ENCODE measurements around the gene TTC28. TPM values are rescaled to one million over a fixed set of nuclear protein-coding genes. Genes with fewer than 3 reads are reported as not detected.

The TTC28 gene
- total RNA-seq, 2 donors from 2014 or later = 8.8 to 12.0 TPM

- ATAC-seq (no peak), DNase-seq (no peak)
- intact Hi-C loops (cut with DNase I, micrococcal nuclease) = no loop called here
These were observed 666.7 kb downstream of the TTC28 start for GRCh38 chr22:28012832-28013460.

GRCh38 chr22:28009272-28009827 lies 670.3 kb downstream of the TTC28 start:
- intact Hi-C loops (cut with DNase I, micrococcal nuclease) = loop anchor here in 1 of 2 donors (2.0 to 10.0 kb wide), 2 partner anchors 123 to 1255 kb away; no protein-coding TSS in a partner anchor
- peak; percentile 54 to 79 for DNase-seq
- ATAC-seq = peak; percentile 91

- intact Hi-C loops (cut with DNase I, micrococcal nuclease) = loop anchor here in 1 of 2 donors (2.0 to 10.0 kb wide), 2 partner anchors 122 to 1254 kb away; no protein-coding TSS in a partner anchor
- no peak for ATAC-seq
- DNase-seq = no peak
These were observed 671.0 kb downstream of the TTC28 start for GRCh38 chr22:28008649-28009048.

- DNase-seq (no peak), ATAC-seq (no peak)
- intact Hi-C loops (cut with DNase I, micrococcal nuclease) = loop anchor here in 1 of 2 donors (2.0 to 10.0 kb wide), 2 partner anchors 121 to 1253 kb away; no protein-coding TSS in a partner anchor
These were observed 671.6 kb downstream of the TTC28 start for GRCh38 chr22:28008056-28008455.

GRCh38 chr22:28006271-28006670 lies 673.4 kb downstream of the TTC28 start:
- DNase-seq = no peak
- intact Hi-C loops (cut with DNase I, micrococcal nuclease) = loop anchor here in 1 of 2 donors (10.0 kb wide), 1 partner anchor 1251 kb away; no protein-coding TSS in a partner anchor
- ATAC-seq = no peak

GRCh38 chr22:28005513-28005912 lies 674.1 kb downstream of the TTC28 start:
- ATAC-seq = no peak
- no peak for DNase-seq
- intact Hi-C loops (cut with DNase I, micrococcal nuclease) = loop anchor here in 1 of 2 donors (10.0 kb wide), 1 partner anchor 1251 kb away; no protein-coding TSS in a partner anchor

- intact Hi-C loops (cut with DNase I, micrococcal nuclease) = loop anchor here in 1 of 2 donors (10.0 kb wide), 1 partner anchor 1249 kb away; no protein-coding TSS in a partner anchor
- no peak for ATAC-seq
These were observed 675.6 kb downstream of the TTC28 start for GRCh38 chr22:28004021-28004420.

GRCh38 chr22:28002863-28003565 lies 676.6 kb downstream of the TTC28 start:
- DNase-seq = no peak

More at GRCh38 chr22:28004021-28004420, 675.6 kb downstream of the TTC28 start:
- DNase-seq = no peak

GRCh38 chr22:28002181-28002700 lies 677.4 kb downstream of the TTC28 start:
- DNase-seq = no peak
- ATAC-seq = no peak
- intact Hi-C loops (cut with DNase I, micrococcal nuclease) = loop anchor here in 1 of 2 donors (10.0 kb wide), 1 partner anchor 1247 kb away; no protein-coding TSS in a partner anchor

More at GRCh38 chr22:28002863-28003565, 676.6 kb downstream of the TTC28 start:
- ATAC-seq = no peak
- intact Hi-C loops (cut with DNase I, micrococcal nuclease) = loop anchor here in 1 of 2 donors (10.0 kb wide), 1 partner anchor 1248 kb away; no protein-coding TSS in a partner anchor

GRCh38 chr22:28001171-28001835 lies 678.3 kb downstream of the TTC28 start:
- intact Hi-C loops (cut with DNase I, micrococcal nuclease) = loop anchor here in 1 of 2 donors (10.0 kb wide), 1 partner anchor 1247 kb away; no protein-coding TSS in a partner anchor
- DNase-seq = no peak
- no peak for ATAC-seq

- intact Hi-C loops (cut with DNase I, micrococcal nuclease) = loop anchor here in 1 of 2 donors (10.0 kb wide), 1 partner anchor 1246 kb away; no protein-coding TSS in a partner anchor
- DNase-seq (no peak), ATAC-seq (no peak)
These were observed 679.3 kb downstream of the TTC28 start for GRCh38 chr22:28000361-28000760.

- intact Hi-C loops (cut with DNase I, micrococcal nuclease) = loop anchor here in 1 of 2 donors (10.0 kb wide), 1 partner anchor 1245 kb away; no protein-coding TSS in a partner anchor
- DNase-seq (no peak), ATAC-seq (no peak)
These were observed 679.8 kb downstream of the TTC28 start for GRCh38 chr22:27999876-28000275.

GRCh38 chr22:27998511-27999410 lies 680.9 kb downstream of the TTC28 start:
- intact Hi-C loops (cut with DNase I, micrococcal nuclease) = no loop called here
- DNase-seq (no peak), ATAC-seq (no peak)

GRCh38 chr22:27997538-27997937 lies 682.1 kb downstream of the TTC28 start:
- no peak for DNase-seq
- intact Hi-C loops (cut with DNase I, micrococcal nuclease) = no loop called here

GRCh38 chr22:27996981-27997380 lies 682.7 kb downstream of the TTC28 start:
- DNase-seq (no peak), ATAC-seq (no peak)
- intact Hi-C loops (cut with DNase I, micrococcal nuclease) = no loop called here

More at GRCh38 chr22:27997538-27997937, 682.1 kb downstream of the TTC28 start:
- ATAC-seq = no peak

- ATAC-seq (no peak), DNase-seq (no peak)
- intact Hi-C loops (cut with DNase I, micrococcal nuclease) = no loop called here
These were observed 683.1 kb downstream of the TTC28 start for GRCh38 chr22:27996529-27996925.

- intact Hi-C loops (cut with DNase I, micrococcal nuclease) = no loop called here
- ATAC-seq (no peak), DNase-seq (no peak)
These were observed 683.7 kb downstream of the TTC28 start for GRCh38 chr22:27995801-27996528.

All from left colon (tissue), 2 donors.